ENCODE measurements around the gene PRKG2.
"Not testable (repeated sequence)": the region's sequence is repeated elsewhere in the genome, so short reads cannot be mapped to it uniquely, and the experiment has no call there.

The PRKG2 gene

GRCh38 chr4:81227968-81228367 is 12.9 kb upstream of the PRKG2 start:
- no peak overlapping the region for H3K4me3 ChIP-seq (ENCODE audit: low read depth, low read length)
- in situ Hi-C loops (cut with HindIII; ENCODE audit: low sequenced_read_pairs): no loop called here
- DNase-seq (ENCODE audit: low read depth, low spot score): no peak
- TF ChIP-seq, protein P1, sequence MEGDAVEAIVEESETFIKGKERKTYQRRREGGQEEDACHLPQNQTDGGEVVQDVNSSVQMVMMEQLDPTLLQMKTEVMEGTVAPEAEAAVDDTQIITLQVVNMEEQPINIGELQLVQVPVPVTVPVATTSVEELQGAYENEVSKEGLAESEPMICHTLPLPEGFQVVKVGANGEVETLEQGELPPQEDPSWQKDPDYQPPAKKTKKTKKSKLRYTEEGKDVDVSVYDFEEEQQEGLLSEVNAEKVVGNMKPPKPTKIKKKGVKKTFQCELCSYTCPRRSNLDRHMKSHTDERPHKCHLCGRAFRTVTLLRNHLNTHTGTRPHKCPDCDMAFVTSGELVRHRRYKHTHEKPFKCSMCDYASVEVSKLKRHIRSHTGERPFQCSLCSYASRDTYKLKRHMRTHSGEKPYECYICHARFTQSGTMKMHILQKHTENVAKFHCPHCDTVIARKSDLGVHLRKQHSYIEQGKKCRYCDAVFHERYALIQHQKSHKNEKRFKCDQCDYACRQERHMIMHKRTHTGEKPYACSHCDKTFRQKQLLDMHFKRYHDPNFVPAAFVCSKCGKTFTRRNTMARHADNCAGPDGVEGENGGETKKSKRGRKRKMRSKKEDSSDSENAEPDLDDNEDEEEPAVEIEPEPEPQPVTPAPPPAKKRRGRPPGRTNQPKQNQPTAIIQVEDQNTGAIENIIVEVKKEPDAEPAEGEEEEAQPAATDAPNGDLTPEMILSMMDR (IDR thresholded peaks at IDR 0.05; ENCODE audit: low read depth, low read length): no peak

DNA sequence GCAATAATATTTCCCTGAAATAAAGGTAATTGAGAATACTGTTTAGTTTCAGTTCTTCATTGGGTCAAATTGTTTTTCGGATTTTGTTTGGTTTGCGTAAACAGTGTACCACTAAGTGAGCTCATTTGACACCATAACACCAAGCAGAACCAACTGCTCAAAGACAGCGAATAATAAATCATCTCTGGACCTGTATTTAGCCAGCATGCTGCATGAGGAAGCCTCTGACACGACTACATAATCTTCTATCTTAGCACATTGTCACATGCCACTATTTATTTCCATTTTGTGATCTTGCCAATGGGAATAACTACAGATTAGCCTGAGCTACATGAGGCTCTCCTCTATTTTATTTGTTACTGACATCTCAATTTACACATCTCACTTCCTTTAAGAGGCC is 12.1 kb upstream of the PRKG2 start:
- in situ Hi-C loops (cut with HindIII; ENCODE audit: low sequenced_read_pairs): no loop called here
- no peak overlapping the region for H3K4me3 ChIP-seq (ENCODE audit: low read depth, low read length)
- TF ChIP-seq, protein P1 (IDR thresholded peaks at IDR 0.05; ENCODE audit: low read depth, low read length): no peak
- no peak for DNase-seq (ENCODE audit: low read depth, low spot score)

DNA sequence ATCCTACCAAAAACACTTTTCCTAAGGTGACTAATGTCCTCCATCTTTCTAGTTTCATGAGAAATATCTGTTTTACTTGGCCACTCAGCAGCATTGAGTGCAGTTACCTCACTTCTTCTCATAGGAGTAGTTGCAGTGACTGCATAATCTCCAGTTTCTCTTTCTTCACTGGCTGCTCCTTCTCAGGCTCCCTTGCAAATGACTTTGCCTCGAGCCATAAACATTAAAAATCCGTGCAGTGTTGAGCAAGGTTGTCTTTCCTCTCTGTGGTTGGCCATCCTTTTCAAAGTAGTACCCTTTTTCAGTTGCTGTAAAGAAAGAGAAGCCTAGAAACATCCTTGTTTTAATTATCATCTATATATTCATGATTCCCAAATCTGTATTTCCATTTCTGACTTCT is 10.2 kb upstream of the PRKG2 start:
- no peak for DNase-seq (ENCODE audit: low read depth, low spot score)
- TF ChIP-seq, protein P1 (IDR thresholded peaks at IDR 0.05; ENCODE audit: low read depth, low read length): no peak
- in situ Hi-C loops (cut with HindIII; ENCODE audit: low sequenced_read_pairs): no loop called here
- H3K4me3 ChIP-seq (ENCODE audit: low read depth, low read length): no peak overlapping the region

- in situ Hi-C loops (cut with HindIII; ENCODE audit: low sequenced_read_pairs); DNase-seq (ENCODE audit: low read depth, low spot score); H3K4me3 ChIP-seq (ENCODE audit: low read depth, low read length): not testable (repeated sequence)
Observed at GRCh38 chr4:81222082-81222472, 7.1 kb upstream of the PRKG2 start.

GRCh38 chr4:81221303-81222081 is 6.5 kb upstream of the PRKG2 start:
- TF ChIP-seq, protein P1 (IDR thresholded peaks at IDR 0.05; ENCODE audit: low read depth, low read length): no peak
- DNase-seq (ENCODE audit: low read depth, low spot score): no peak
- no peak overlapping the region for H3K4me3 ChIP-seq (ENCODE audit: low read depth, low read length)
- in situ Hi-C loops (cut with HindIII; ENCODE audit: low sequenced_read_pairs): no loop called here

DNA sequence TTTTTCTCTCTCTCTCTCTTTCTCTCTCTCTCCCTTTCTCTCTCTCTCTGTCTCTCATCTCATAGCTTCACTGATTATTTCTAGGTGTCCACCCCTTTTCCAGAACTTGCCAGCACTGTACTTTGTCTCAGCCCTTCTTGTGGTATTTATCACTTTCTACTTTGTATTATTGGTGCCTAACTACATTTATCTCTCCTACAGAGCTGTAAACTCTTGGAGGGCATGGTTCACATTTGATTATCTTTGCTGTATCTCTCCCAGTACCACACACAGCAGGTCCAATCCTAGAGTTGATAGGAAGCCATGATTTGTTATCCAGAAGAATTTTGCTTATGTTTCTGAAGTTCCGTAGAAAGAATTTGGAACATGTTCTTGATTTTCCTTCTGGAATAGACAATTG is 5.2 kb upstream of the PRKG2 start:
- no peak overlapping the region for H3K4me3 ChIP-seq (ENCODE audit: low read depth, low read length)

DNA sequence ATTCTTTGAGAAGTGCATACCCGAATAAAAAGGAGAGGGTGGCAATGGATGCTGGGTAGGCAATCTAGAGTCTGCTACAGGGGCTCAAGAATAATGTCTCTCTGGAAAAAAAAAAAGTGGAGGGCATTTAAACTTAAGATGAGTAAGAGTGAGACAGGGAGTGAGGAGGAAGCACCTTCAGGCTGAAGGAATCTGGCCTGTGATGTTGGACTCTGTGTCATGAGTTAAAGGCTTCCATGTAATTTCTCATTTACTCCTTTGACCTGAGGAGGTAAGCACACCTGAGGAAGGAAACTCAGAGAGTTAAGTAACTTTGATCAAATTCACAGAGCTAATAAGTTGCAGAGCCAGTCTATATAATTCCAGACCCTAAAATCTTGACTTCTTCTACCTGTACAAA is 3.2 kb upstream of the PRKG2 start:
- in situ Hi-C loops (cut with HindIII; ENCODE audit: low sequenced_read_pairs): no loop called here
- H3K4me3 ChIP-seq (ENCODE audit: low read depth, low read length): no peak overlapping the region
- DNase-seq (ENCODE audit: low read depth, low spot score): no peak
- TF ChIP-seq, protein P1 (IDR thresholded peaks at IDR 0.05; ENCODE audit: low read depth, low read length): no peak

More for the DNA sequence above, 5.2 kb upstream of the PRKG2 start:
- no peak for DNase-seq (ENCODE audit: low read depth, low spot score)
- TF ChIP-seq, protein P1 (IDR thresholded peaks at IDR 0.05; ENCODE audit: low read depth, low read length): no peak
- in situ Hi-C loops (cut with HindIII; ENCODE audit: low sequenced_read_pairs): no loop called here

All from astrocyte of the spinal cord (primary cell).